GM23338 (cell line): Measurements from ENCODE around the gene MCOLN2. TPM values are rescaled to one million over a fixed set of nuclear protein-coding genes. Genes with fewer than 3 reads are reported as not detected.

Experiments used
- ATAC-seq: fragments of 200-7000 bp; cut with Tn5 transposase; 3 replicates; pipeline ENCODE4 v1.9.1; 2020
- DNase-seq: peaks from one replicate; pipeline ENCODE4 v3.0.0-alpha.2; 2015; ENCODE audit warnings: low spot score
- H2AFZ ChIP-seq: fragments of 200-600 bp; sonication (generic); 2 replicates; pipeline ENCODE4 v1.8.0; 2016; ENCODE audit warnings: antibody characterized with exemption, mild to moderate bottlenecking, moderate library complexity
- H3F3A ChIP-seq: fragments of 200-600 bp; sonication (generic); replicated peaks from 2 replicates; pipeline ENCODE4 v1.8.0; 2017; ENCODE audit warnings: antibody characterized with exemption, mixed run types, low read depth
- H3K27ac ChIP-seq: fragments of 200-600 bp; sonication (generic); 2 replicates; pipeline ENCODE4 v1.6.1; 2016; ENCODE audit warnings: low read depth
- H3K27me3 ChIP-seq: fragments of 200-600 bp; sonication (generic); 2 replicates; pipeline ENCODE4 v1.8.0; 2016; ENCODE audit warnings: mild to moderate bottlenecking, mixed run types, moderate library complexity; ENCODE audit not compliant: insufficient read depth
- H3K36me3 ChIP-seq: fragments of 200-600 bp; sonication (generic); 2 replicates; pipeline ENCODE4 v1.8.0; 2016; ENCODE audit warnings: mild to moderate bottlenecking; ENCODE audit not compliant: insufficient read depth
- H3K4me1 ChIP-seq: fragments of 200-600 bp; sonication (generic); 2 replicates; pipeline ENCODE4 v1.8.0; 2016; ENCODE audit warnings: mild to moderate bottlenecking, moderate library complexity; ENCODE audit not compliant: insufficient read depth
- H3K4me2 ChIP-seq: fragments of 200-600 bp; sonication (generic); 2 replicates; pipeline ENCODE4 v1.7.1; 2017; ENCODE audit warnings: mixed run types
- H3K4me3 ChIP-seq: fragments of 200-600 bp; sonication (generic); 2 replicates; pipeline ENCODE4 v1.6.1; 2016; ENCODE audit warnings: mixed run types
- H3K79me2 ChIP-seq: fragments of 200-600 bp; sonication (generic); replicated peaks from 2 replicates; pipeline ENCODE4 v1.8.0; 2017; ENCODE audit warnings: mild to moderate bottlenecking; ENCODE audit not compliant: insufficient read depth
- H3K9me2 ChIP-seq: fragments of 200-600 bp; sonication (generic); 2 replicates; pipeline ENCODE4 v1.8.0; 2017; ENCODE audit not compliant: insufficient read depth
- H4K20me1 ChIP-seq: fragments of 200-600 bp; sonication (generic); replicated peaks from 2 replicates; pipeline ENCODE4 v1.8.0; 2017; ENCODE audit warnings: mild to moderate bottlenecking; ENCODE audit not compliant: insufficient read depth
- H3K27ac Mint-ChIP-seq: 2 replicates; pipeline ENCODE4 v1.8.0; 2020; ENCODE audit warnings: inconsistent platforms, mild to moderate bottlenecking, moderate library complexity, mixed read lengths
- H3K27me3 Mint-ChIP-seq: 3 replicates; pipeline ENCODE4 v1.8.0; 2022; ENCODE audit warnings: low read depth, mild to moderate bottlenecking, moderate library complexity, mixed read lengths, inconsistent platforms; ENCODE audit not compliant: insufficient read depth, poor library complexity
- H3K36me3 Mint-ChIP-seq: 3 replicates; pipeline ENCODE4 v1.8.0; 2021; ENCODE audit warnings: low read depth, mild to moderate bottlenecking, inconsistent platforms, moderate library complexity, mixed read lengths
- H3K4me1 Mint-ChIP-seq: 3 replicates; pipeline ENCODE4 v1.8.0; 2020; ENCODE audit warnings: mild to moderate bottlenecking, inconsistent platforms, mixed read lengths
- H3K4me3 Mint-ChIP-seq: 3 replicates; pipeline ENCODE4 v1.8.0; 2021; ENCODE audit warnings: moderate library complexity, mild to moderate bottlenecking, inconsistent platforms, mixed read lengths
- H3K9me3 Mint-ChIP-seq: 3 replicates; pipeline ENCODE4 v1.8.0; 2020; ENCODE audit warnings: moderate library complexity, mild to moderate bottlenecking, inconsistent platforms, mixed read lengths
- CTCF ChIP-seq, 2 experiments: fragments of 200-600 bp in 1 of 2; sonication (generic) in 1 of 2; conservative IDR thresholded peaks; 2 replicates each; pipeline versions ENCODE4 v1.5.1 to v1.6.1; 2016 to 2017; ENCODE audit warnings: antibody characterized with exemption in 2 of 2, low read depth in 2 of 2, mild to moderate bottlenecking in 2 of 2, moderate library complexity in 1 of 2
- ETS1 ChIP-seq: IDR thresholded peaks from 2 replicates; pipeline ENCODE4 v1.6.1; 2016; ENCODE audit warnings: antibody characterized with exemption
- EZH2 ChIP-seq: fragments of 200-600 bp; sonication (generic); IDR thresholded peaks from one replicate; pipeline ENCODE4 v1.8.0; 2017; ENCODE audit warnings: antibody characterized with exemption, mild to moderate bottlenecking, low read depth; ENCODE audit not compliant: unreplicated experiment
- EZH2phosphoT487 ChIP-seq: fragments of 200-600 bp; sonication (generic); IDR thresholded peaks from one replicate; pipeline ENCODE4 v1.8.1; 2018; ENCODE audit warnings: antibody characterized with exemption; ENCODE audit not compliant: unreplicated experiment
- JUNB ChIP-seq: IDR thresholded peaks from one replicate; pipeline ENCODE4 v1.6.1; 2016; ENCODE audit warnings: antibody characterized with exemption; ENCODE audit not compliant: unreplicated experiment
- POLR2AphosphoS5 ChIP-seq: IDR thresholded peaks from 2 replicates; pipeline ENCODE4 v1.6.1; 2016; ENCODE audit warnings: antibody characterized with exemption, low read depth
- REST ChIP-seq: IDR thresholded peaks from one replicate; pipeline ENCODE4 v1.6.1; 2018; ENCODE audit warnings: antibody characterized with exemption; ENCODE audit not compliant: unreplicated experiment
- ZNF114 ChIP-seq: fragments of 250-450 bp; sonication (Bioruptor Pico); IDR thresholded peaks from 2 replicates; pipeline ENCODE4 v1.5.0; 2020; ENCODE audit warnings: mild to moderate bottlenecking, moderate library complexity
- ZNF331 ChIP-seq: fragments of 250-450 bp; sonication (Bioruptor Pico); IDR thresholded peaks from 2 replicates; pipeline ENCODE4 v1.5.0; 2020; ENCODE audit warnings: low read depth, mild to moderate bottlenecking, moderate library complexity
- ZNF462 ChIP-seq: fragments of 250-450 bp; sonication (Bioruptor Pico); IDR thresholded peaks from 2 replicates; pipeline ENCODE4 v1.5.0; 2020; ENCODE audit warnings: mild to moderate bottlenecking, moderate library complexity
- polyA plus RNA-seq: library from polyadenylated mRNA; unstranded; fragments of >200 nt; fragmentation: Nextera tagmentation; extraction: Ambion mirVana; gene quantifications from 2 replicates; pipeline ENCODE4 v1.2.1, GENCODE V29; 2016
- total RNA-seq: library from RNA; depleted of rRNA; stranded (reverse); fragments of >200 nt; shearing (Covaris generic); gene quantifications from 2 replicates; pipeline ENCODE4 v1.2.3, GENCODE V29; 2014

MCOLN2 gene
- total and polyA plus RNA-seq, 2 experiments from 2014 or later = 2.7 to 10.0 TPM

GRCh38 chr1:85041793-85042192 is 44.9 kb upstream of the MCOLN2 start (continued):
- TF ChIP-seq ZNF462 (CRISPR knock-in tag) (no peak), CTCF (conservative IDR thresholded peaks at IDR 0.05; ENCODE audit: low read depth in 2 of 2) (no peak), ETS1 (no peak), ZNF331 (CRISPR knock-in tag) (no peak), JUNB (no peak), ZNF114 (CRISPR knock-in tag) (no peak), EZH2 (no peak)

GRCh38 chr1:85033221-85033620 is 36.3 kb upstream of the MCOLN2 start:
- no peaks in the 10 kb centered on the region for H4K20me1 ChIP-seq
- no peak overlapping the region for H3K27ac Mint-ChIP-seq
- no peaks in the 10 kb centered on the region for H3K79me2 ChIP-seq
- H3K4me2 ChIP-seq = no peak overlapping the region
- no peak overlapping the region for H3K4me3 Mint-ChIP-seq
- TF ChIP-seq EZH2 (no peak), REST (no peak), EZH2phosphoT487 (no peak), POLR2AphosphoS5 (no peak)
- H3K4me1 Mint-ChIP-seq = no peaks in the 10 kb centered on the region
- no peaks in the 10 kb centered on the region for H3K9me2 ChIP-seq
- no peak overlapping the region for H3K27ac ChIP-seq
- no peak overlapping the region for H2AFZ ChIP-seq
- no peaks in the 10 kb centered on the region for H3K36me3 ChIP-seq
- H3K27me3 Mint-ChIP-seq = no peaks in the 10 kb centered on the region
- H3K4me1 ChIP-seq = no peaks in the 10 kb centered on the region
- DNase-seq = no peak
- H3F3A ChIP-seq = no peaks in the 10 kb centered on the region
- no peaks in the 10 kb centered on the region for H3K27me3 ChIP-seq
- H3K9me3 Mint-ChIP-seq = no peaks in the 10 kb centered on the region
- no peak overlapping the region for H3K4me3 ChIP-seq
- no peaks in the 10 kb centered on the region for H3K36me3 Mint-ChIP-seq
- ATAC-seq = no peak
